GM12892 (cell line): ENCODE results near the gene ITGA3.
A peak's percentile ranks its signal among the peaks of the same experiment; 100 is the strongest.

Experiments used
- DNase-seq: peaks from one replicate; pipeline ENCODE4 v3.0.0; 2011; ENCODE audit not compliant: insufficient read length
- FAIRE-seq: peaks from 2 replicates; lab custom pipeline; 2011; peaks lifted over from hg19 to GRCh38; lab: Jason Lieb, UNC
- POLR2A ChIP-seq: IDR thresholded peaks from 2 replicates; pipeline ENCODE4 v1.6.1; 2011; ENCODE audit warnings: low read depth, low read length, control low read depth
- POLR2AphosphoS5 ChIP-seq: IDR thresholded peaks from 2 replicates; pipeline ENCODE4 v1.6.1; 2011; ENCODE audit warnings: low read depth, low read length, control low read depth
- TAF1 ChIP-seq: IDR thresholded peaks from 2 replicates; pipeline ENCODE4 v1.6.1; 2011; ENCODE audit warnings: low read depth, mild to moderate bottlenecking, control low read depth, low read length, borderline replicate concordance

The ITGA3 gene

DNA sequence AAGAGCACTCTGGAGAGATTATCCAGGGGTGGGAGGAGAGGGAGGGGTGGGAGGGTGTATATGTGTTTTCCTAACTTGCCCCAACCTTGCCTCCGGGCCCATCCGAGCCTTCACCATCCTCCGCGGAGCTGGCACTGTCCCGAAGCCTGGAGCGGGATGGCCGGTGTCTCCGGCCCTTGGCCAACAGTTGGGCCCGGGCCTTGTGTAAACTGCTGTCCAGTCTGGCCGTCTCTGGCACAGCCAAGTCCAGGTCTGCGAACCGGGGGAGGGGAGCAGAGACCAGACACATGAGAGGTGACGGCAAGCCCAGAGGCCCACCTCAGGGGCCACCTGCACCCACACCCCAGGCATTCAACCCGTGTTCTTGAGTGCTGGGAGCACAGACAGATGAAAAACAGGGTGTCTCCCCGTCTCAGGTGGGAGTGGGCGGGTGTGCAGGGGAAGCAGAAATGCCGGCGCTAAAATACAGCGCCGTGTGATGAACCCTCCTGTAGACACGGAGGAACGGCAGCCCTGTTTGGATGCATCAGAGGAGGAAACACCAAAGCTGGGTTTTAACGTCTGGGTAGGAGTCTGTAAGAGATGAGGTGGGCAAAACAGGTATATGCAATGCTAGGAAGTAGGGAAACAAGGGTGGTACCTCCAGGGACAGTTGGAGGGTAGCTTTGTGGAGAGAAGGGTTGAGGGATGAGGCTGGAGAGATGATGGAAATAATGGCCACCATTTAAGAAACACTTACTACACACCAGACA, 62.3 kb downstream of the ITGA3 start:
- FAIRE-seq (no peak), DNase-seq (no peak)
- TF ChIP-seq TAF1 (no peak), POLR2A (no peak), POLR2AphosphoS5 (no peak)

DNA sequence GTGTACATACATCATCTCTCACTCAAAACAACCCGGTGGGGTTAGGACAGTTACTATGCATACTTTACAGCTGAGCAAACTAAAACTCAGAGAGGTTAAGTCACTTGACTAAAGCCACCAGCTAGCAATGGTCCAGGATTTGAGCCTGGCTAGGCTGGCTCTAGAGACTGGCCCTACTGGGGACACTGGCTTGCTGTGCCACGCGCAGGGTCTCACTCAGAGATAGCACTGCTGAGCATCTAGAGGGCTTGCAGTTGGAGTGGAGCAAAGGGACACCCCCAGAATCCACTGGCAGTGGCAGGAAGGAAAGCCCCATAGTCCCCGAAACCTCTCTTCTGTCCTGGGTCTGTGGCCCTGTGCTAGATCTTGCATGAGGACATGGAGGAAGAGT, 62.9 kb downstream of the ITGA3 start:
- no peak for FAIRE-seq

DNA sequence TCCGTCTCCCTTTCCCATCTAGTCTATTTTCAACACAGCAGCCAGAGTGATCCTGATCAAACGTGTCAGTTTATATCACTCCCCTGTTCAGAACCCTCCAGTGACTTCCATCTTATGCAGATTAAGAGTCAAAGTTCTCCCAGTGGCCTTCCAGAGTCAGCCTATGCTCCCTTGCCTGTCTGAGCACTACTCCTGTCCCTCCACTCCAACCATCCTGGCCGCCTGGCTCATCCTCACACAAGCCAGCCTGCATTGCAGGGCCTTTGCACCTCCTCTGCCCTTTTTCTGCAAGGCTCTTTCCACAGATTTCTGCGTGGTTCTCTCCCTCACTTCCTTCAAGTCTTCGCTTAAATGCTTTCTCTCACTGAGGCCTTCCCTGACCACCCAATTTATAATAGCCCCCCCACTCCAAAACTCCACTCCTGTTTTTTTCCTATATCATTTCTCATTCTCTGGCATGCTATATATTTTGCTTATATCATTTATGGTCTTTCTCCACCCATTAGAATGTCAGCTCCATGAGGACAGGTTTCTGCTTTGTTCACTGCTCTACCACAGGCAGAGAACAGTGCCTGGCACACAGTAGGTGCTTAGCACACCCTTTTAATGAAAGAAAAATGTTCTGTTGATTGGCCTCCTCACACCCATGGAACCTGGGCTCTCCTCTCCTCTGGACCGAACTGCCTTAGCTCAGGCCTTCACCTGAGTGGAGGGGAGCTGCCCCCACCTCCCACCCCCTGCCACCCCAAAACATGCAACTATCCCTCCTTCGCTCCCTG, 64.8 kb downstream of the ITGA3 start:
- no peak for TF ChIP-seq TAF1
- no peak for TF ChIP-seq POLR2A
- TF ChIP-seq POLR2AphosphoS5, result no peak
- DNase-seq, result no peak
- no peak for FAIRE-seq

More for the DNA sequence above, 62.9 kb downstream of the ITGA3 start:
- TF ChIP-seq POLR2AphosphoS5 (no peak), POLR2A (no peak), TAF1 (no peak)
- DNase-seq, result no peak

DNA sequence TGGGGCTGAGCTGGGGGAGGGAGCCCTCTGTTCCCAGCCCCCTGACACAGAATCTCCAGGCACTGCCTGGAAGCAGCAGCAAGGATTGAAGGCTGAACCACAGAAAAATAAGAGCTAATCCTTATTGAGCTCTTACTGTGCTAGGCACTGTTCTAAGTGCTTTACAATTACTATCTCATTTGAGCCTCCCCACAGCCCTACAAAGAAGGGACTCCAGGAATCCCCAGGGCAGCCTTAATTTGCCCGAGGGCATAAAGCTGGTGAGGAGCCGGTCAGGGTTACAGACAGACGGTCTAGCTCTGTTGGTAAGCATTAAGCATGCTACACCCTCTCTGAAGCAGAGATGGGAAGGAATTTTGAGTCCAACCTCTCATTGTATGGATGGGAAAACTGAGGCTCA, 67.0 kb downstream of the ITGA3 start:
- FAIRE-seq, result no peak

DNA sequence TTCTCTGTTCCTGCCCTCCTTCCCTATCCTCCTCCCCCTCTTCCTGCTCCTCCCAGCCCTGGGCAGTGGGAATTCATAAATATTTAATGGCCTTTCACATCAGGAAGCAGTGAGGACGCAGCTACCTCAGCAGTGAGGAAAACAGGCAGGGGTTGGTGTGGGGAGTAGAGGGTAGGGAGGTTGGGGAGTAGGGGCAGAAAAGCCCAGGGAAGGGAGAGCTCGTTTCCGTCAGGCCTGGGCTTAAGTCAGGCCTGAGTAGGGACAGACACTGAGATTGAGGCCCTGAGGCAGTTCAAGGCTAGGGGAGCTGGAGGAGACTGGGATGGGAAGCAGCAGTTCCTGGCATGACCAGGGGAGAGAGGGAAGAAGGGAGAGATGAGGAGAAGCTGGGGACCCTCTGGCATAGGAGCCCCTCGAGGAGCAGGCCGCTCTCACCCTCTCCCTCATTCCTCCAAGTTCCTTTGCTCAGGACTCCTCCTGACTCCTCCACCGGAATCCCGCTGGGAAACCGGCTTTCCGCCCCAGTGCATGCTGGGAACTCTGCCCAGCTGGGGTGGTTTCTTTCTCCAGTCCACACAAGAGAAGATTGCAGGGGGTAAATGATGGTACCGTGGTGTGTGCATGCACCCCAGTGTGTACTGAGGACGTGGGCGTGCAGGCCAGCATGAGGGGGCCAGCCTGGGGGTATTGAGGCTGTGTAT, 67.9 kb downstream of the ITGA3 start:
- no peak for TF ChIP-seq TAF1
- TF ChIP-seq POLR2AphosphoS5, result no peak
- no peak for TF ChIP-seq POLR2A
- DNase-seq (no peak), FAIRE-seq (no peak)

More for the DNA sequence above, 67.0 kb downstream of the ITGA3 start:
- TF ChIP-seq POLR2AphosphoS5 (no peak), TAF1 (no peak), POLR2A (no peak)
- no peak for DNase-seq

DNA sequence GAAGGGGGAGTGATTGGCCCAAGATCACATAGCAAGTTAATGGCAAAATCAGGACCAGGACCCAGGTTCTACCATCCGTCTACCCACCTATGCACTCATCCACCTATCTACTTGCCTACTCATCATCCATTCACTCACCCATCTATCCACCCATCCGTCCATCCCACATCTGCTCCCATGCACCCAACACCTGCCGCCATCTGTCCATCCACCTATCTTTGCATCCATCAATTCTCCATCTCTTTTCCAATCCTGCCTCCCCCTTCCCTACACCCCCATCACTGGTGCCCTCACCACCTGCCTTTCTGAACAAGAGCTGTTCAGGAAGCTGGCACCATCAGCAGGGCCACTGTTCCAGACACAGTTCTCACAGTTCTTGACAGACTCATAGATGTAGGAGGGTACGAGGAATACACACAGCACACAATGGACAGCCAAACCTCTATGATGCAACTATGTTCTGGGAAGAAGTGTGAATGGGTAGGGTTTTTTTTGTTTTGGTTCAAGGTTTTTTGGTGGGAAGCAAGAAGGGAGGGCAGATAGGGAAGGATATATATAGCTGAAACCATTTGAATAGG, 69.6 kb downstream of the ITGA3 start:
- no peak for DNase-seq
- no peak for FAIRE-seq
- no peak for TF ChIP-seq POLR2A
- TF ChIP-seq TAF1, result no peak
- TF ChIP-seq POLR2AphosphoS5, result no peak

DNA sequence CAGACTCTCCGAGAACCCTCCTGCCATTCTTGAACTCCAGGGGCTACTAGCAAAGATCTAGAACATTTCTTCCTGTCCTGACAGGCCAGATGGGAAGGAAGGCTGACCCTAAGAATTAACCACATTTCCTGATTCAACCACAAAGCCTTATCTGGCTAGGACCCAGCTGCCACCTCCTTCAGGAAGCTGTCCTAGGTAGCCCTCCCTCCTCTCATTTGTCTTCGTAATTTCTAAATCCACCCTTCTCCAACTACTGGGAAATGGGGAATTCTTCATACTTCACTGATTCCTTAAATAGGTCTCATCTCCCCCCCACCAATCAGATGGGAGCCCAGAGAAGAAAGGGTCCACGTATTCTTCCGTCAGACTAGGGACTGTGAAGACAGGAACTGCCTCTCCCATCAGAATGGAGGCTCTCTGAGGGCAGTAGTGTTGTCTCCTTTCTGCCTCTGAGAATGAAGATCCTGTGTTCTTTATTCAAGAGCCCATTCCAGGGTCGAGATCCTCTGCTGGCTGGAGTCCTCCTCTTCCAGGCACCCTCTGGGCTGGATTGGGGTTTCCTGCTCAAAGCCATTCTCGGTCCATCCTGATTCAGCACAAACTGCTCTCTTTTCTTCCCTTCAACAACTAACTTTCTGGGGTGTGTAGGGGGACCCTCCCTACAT, 71.9 kb downstream of the ITGA3 start:
- TF ChIP-seq POLR2AphosphoS5 (no peak), POLR2A (no peak), TAF1 (no peak)
- DNase-seq (no peak), FAIRE-seq (peak; percentile 17)

DNA sequence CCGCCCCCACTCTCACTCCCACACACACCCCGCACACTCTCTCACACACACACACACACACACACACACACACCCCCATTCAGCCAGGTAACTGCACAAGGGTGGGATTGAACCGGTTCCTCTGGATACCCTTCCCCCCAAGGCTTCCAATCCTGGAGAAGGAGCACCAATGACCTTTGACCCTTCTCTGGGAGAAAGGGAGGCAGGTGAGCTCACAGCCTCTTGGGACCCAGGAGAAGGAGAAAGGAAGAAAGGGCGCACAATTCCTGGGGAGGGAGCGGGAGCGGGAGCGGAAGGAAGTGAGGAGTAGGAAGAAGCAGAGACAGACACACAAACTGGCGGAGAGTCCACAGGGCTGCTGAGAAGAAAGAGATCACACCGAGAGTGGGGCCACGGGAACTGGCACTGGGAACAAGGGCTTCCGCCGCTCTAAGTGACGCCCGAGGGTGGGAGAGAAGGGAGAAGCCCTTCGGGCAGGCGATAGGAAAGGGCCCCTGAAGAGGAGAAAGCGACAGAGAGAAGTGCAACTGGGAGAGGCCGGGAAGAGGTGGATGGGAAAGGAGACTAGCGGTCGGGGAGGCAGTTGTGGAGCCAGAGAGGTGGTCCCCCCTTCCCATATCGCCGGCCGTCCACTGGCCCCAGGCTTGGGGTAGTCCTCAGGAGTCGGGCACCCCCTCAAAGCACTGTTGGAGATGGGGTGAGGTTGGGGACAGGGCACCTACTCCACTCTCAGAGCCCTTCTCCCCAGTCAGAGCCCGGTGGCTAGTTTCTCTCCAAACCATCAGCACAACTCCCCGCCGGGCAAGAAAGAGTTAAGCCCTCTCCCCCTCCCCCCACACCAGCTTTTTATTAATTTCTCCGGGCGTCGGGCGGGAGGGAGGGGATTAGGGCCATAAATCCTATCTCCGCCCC, 72.8 kb downstream of the ITGA3 start:
- FAIRE-seq, result no peak
- DNase-seq, result no peak
- no peak for TF ChIP-seq TAF1
- no peak for TF ChIP-seq POLR2A
- TF ChIP-seq POLR2AphosphoS5, result no peak

DNA sequence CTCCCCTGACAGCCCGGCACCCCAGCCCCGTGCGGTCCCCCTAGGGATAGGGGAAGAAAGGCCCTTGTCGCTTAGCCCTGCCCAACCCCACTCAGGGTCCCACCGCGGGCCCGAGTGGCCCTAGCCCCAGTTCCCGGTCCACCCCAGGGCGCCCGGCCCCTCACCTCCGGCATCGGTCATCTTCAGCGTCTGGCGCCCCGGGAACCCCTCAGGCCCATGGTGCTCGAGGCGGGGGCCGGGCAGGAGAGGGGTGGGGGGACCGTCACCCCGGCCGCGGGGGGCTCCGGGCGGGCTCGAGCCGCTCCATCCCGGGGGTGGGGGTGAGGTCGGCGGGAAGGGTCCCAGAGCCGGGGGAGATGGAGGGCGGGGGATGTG, 73.4 kb downstream of the ITGA3 start:
- TF ChIP-seq POLR2AphosphoS5 (no peak), POLR2A (no peak), TAF1 (no peak)
- FAIRE-seq, result no peak
- DNase-seq, result no peak

DNA sequence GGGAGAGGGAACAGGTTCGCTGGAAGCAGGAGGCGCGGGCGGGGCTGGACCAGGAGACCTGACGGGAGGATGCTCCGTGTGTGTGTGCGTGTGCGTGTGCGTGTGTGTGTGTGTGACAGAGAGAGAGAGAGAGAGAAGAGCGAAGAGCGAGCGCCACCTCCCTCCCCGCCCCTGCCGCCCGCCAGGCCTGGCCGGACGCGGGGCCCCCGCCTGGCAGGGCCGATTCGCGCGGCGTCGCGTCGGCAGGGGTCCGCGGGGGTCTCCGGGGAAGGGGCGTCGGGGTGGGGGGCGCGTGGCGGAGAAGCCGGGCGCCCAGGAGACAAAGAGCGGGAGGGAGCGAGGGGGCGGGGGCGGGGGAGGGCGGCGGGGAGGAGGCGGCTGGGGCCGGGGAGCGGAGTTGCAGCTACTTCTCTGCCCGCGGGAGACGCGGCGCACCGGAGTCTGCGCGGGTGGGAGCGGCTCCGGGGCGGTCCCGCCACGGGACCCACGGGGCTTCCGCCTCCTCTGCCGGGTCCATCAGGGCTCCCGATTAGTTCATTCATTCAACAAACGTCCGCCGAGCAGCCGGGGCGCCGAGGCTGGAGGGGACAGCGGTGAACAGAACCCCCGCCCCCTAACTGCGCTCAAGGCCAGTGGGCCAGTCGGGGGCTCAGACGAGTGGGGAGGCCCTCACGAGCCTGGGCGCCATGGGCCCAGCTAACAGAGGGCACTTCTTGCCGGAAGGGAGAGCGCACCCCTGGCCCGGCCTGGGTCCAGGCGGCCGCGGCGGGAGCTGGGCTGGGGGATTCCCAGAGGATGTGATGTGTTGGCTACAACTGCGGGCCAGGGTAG, 74.0 kb downstream of the ITGA3 start, which contains the start of gene SAMD14:
TSS of gene SAMD14 (minus strand) at position 433 of the 831 bp plus-strand sequence. CDS start 5,201 bp downstream, outside the sequence.
- DNase-seq (peak; percentile 71), FAIRE-seq (peak; percentile 88)
- TF ChIP-seq POLR2AphosphoS5 (no peak), POLR2A (no peak), TAF1 (no peak)
